ENCODE data around the gene RNF103. TPM values are rescaled to one million over a fixed set of nuclear protein-coding genes. Genes with fewer than 3 reads are reported as not detected.

The RNF103 gene
- total and polyA plus RNA-seq, 2 of the 13 experiments (the other 11 are each of a cell fraction or from before 2014, with no cell fraction given) = 19.8 to 21.1 TPM

GRCh38 chr2:86649119-86649947, 25.7 kb upstream of the RNF103 start (continued):
- no peak for TF ChIP-seq KIAA2018 (CRISPR knock-in tag; IDR thresholded peaks at IDR 0.05; ENCODE audit: borderline replicate concordance)
- no peak for TF ChIP-seq GABPB1 (CRISPR knock-in tag; IDR thresholded peaks at IDR 0.05)
- TF ChIP-seq ZFP91 (CRISPR knock-in tag; IDR thresholded peaks at IDR 0.05; ENCODE audit: borderline replicate concordance) = no peak
- no peak for TF ChIP-seq ZFP62 (CRISPR knock-in tag; IDR thresholded peaks at IDR 0.05)
- no peak for TF ChIP-seq ZMYM3 (CRISPR knock-in tag; IDR thresholded peaks at IDR 0.05)
- no peak for TF ChIP-seq THAP9 (CRISPR knock-in tag; IDR thresholded peaks at IDR 0.05; ENCODE audit: borderline replicate concordance)
- peak; percentile 61; the same call in 1 of the 2 replicates for TF ChIP-seq GMEB1 (CRISPR knock-in tag; IDR thresholded peaks at IDR 0.05; ENCODE audit: borderline replicate concordance)
- no peak for TF ChIP-seq ZBTB4 (CRISPR knock-in tag; IDR thresholded peaks at IDR 0.05; ENCODE audit: borderline replicate concordance)

All from HepG2 (cell line).